ENCODE measurements around the gene LENG8.

LENG8 gene

GRCh38 chr19:54411033-54411432 is 38.0 kb upstream of the LENG8 start:
- TF ChIP-seq CTCF (conservative IDR thresholded peaks at IDR 0.05; ENCODE audit: low read depth, low read length): no peak
- no peak overlapping the region for H3K4me3 ChIP-seq (ENCODE audit: low read depth, low read length)
- no peak for DNase-seq (ENCODE audit: low read depth)

DNA sequence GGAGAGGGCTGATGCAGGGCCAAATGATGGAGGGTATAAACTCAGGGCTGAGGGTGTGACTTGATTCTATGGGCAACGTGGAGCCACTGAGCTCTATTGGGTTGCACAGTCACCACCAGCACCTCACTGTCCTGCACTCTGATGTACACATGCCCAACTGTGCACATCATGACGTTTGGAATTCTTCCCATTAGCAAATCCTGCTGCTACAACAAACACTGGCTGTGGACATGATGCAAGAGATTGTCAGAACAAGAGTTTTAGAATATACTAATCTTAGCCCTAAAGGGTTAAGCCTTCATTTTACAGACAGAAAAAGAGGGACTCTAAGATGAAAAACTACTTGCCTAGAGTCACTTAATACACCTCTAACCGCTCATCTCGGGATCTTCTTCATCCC is 36.1 kb upstream of the LENG8 start:
- DNase-seq (ENCODE audit: low read depth): no peak
- no peak overlapping the region for H3K4me3 ChIP-seq (ENCODE audit: low read depth, low read length)
- TF ChIP-seq CTCF (conservative IDR thresholded peaks at IDR 0.05; ENCODE audit: low read depth, low read length): no peak

- no peak overlapping the region for H3K4me3 ChIP-seq (ENCODE audit: low read depth, low read length)
- DNase-seq (ENCODE audit: low read depth): no peak
- TF ChIP-seq CTCF (conservative IDR thresholded peaks at IDR 0.05; ENCODE audit: low read depth, low read length): no peak
Observed at GRCh38 chr19:54414156-54414555, 34.8 kb upstream of the LENG8 start.

DNA sequence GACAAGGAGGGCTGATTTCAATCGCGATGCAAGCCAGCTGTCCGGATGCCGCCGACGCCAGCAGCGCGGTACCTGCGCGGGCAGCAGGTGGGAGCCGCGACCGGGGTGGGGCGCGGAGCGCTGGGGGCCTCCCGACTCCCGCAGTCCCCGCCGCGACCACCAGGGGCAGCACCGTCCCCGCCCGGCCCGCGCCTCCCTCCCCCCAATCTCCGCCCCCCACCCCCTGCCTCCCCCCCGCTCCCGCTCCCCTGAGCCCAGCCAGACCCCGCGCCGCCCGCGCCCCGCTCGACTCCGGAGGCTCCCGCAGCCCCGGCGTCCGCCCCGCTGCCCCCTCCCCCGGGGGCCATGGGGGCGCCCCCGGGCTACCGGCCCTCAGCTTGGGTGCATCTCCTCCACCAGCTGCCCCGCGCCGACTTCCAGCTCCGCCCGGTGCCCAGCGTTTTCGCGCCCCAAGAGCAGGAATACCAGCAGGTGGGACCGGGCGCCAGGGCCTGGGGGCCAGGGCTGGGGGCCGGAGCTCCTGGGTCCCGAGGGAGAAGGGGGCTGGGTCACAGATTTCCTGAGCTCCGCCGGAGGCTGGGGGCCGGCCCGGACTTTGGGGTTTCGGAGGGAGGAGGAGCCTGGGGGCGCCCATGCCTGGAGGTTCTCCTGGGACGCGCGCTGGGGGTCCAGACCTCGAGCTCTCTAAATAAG is 33.6 kb upstream of the LENG8 start, which contains the start of gene TTYH1:
TSS of gene TTYH1 (plus strand) at position 257 of the 693 bp plus-strand sequence. CDS start at position 346, 89 bp downstream.
- H3K4me3 ChIP-seq (ENCODE audit: low read depth, low read length): no peak within 1 kb of the TSS
- DNase-seq (ENCODE audit: low read depth): no peak

DNA sequence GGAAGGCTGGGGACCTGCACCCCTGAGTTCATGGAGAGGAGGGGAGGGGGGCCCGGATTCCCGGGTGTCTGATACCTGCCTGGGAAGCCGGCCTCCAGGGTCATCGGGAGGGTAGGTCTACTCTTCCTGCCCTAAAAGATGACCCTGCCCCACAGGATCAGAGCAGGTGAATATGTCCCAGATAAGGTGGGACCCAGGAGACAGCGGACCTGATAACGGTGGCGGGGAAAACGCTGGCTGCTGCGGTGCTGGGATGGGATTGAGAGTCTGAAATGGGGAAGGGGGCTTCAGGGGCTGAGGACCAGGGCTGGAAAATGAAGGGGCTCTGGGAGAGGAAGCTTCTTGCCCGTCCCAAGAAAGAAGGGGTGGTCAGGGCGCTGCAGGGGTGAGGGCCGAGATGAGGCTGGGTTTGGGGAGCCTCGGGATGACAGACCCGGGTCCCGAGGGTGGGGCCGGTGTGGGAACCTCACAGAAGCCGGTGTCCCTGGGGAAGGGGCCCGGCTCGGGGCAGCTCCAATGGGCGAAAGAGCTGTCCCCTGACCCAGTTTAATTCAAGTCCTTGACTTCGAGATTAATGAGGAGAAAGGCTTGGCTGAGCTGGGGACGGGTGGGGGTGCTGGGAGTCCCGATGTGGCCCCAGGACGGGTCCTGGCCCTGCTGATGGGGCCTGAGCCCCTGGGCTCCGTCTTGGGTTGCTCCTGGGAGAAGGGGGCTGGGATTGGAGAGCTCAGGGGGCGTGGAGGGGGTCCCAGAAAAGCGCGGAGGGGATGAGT is 32.9 kb upstream of the LENG8 start:
- no peak for TF ChIP-seq CTCF (conservative IDR thresholded peaks at IDR 0.05; ENCODE audit: low read depth, low read length)
- DNase-seq (ENCODE audit: low read depth): no peak
- no peak overlapping the region for H3K4me3 ChIP-seq (ENCODE audit: low read depth, low read length)

More for the DNA sequence above, 33.6 kb upstream of the LENG8 start, which contains the start of gene TTYH1:
- peak; percentile 9 for TF ChIP-seq CTCF (conservative IDR thresholded peaks at IDR 0.05; ENCODE audit: low read depth, low read length)

GRCh38 chr19:54416695-54417491 is 32.1 kb upstream of the LENG8 start:
- no peak for TF ChIP-seq CTCF (conservative IDR thresholded peaks at IDR 0.05; ENCODE audit: low read depth, low read length)
- no peak overlapping the region for H3K4me3 ChIP-seq (ENCODE audit: low read depth, low read length)
- no peak for DNase-seq (ENCODE audit: low read depth)

Data from choroid plexus epithelial cell (primary cell).